GM23338 (cell line): Measurements from ENCODE around the gene TLE1. TPM values are rescaled to one million over a fixed set of nuclear protein-coding genes. Genes with fewer than 3 reads are reported as not detected.

Source experiments
- ATAC-seq: fragments of 200-7000 bp; cut with Tn5 transposase; 3 replicates; pipeline ENCODE4 v1.9.1; 2020
- DNase-seq: peaks from one replicate; pipeline ENCODE4 v3.0.0-alpha.2; 2015; ENCODE audit warnings: low spot score
- H2AFZ ChIP-seq: fragments of 200-600 bp; sonication (generic); 2 replicates; pipeline ENCODE4 v1.8.0; 2016; ENCODE audit warnings: antibody characterized with exemption, mild to moderate bottlenecking, moderate library complexity
- H3F3A ChIP-seq: fragments of 200-600 bp; sonication (generic); replicated peaks from 2 replicates; pipeline ENCODE4 v1.8.0; 2017; ENCODE audit warnings: antibody characterized with exemption, mixed run types, low read depth
- H3K27ac ChIP-seq: fragments of 200-600 bp; sonication (generic); 2 replicates; pipeline ENCODE4 v1.6.1; 2016; ENCODE audit warnings: low read depth
- H3K27me3 ChIP-seq: fragments of 200-600 bp; sonication (generic); 2 replicates; pipeline ENCODE4 v1.8.0; 2016; ENCODE audit warnings: mild to moderate bottlenecking, mixed run types, moderate library complexity; ENCODE audit not compliant: insufficient read depth
- H3K36me3 ChIP-seq: fragments of 200-600 bp; sonication (generic); 2 replicates; pipeline ENCODE4 v1.8.0; 2016; ENCODE audit warnings: mild to moderate bottlenecking; ENCODE audit not compliant: insufficient read depth
- H3K4me1 ChIP-seq: fragments of 200-600 bp; sonication (generic); 2 replicates; pipeline ENCODE4 v1.8.0; 2016; ENCODE audit warnings: mild to moderate bottlenecking, moderate library complexity; ENCODE audit not compliant: insufficient read depth
- H3K4me2 ChIP-seq: fragments of 200-600 bp; sonication (generic); 2 replicates; pipeline ENCODE4 v1.7.1; 2017; ENCODE audit warnings: mixed run types
- H3K4me3 ChIP-seq: fragments of 200-600 bp; sonication (generic); 2 replicates; pipeline ENCODE4 v1.6.1; 2016; ENCODE audit warnings: mixed run types
- H3K79me2 ChIP-seq: fragments of 200-600 bp; sonication (generic); replicated peaks from 2 replicates; pipeline ENCODE4 v1.8.0; 2017; ENCODE audit warnings: mild to moderate bottlenecking; ENCODE audit not compliant: insufficient read depth
- H3K9me2 ChIP-seq: fragments of 200-600 bp; sonication (generic); 2 replicates; pipeline ENCODE4 v1.8.0; 2017; ENCODE audit not compliant: insufficient read depth
- H4K20me1 ChIP-seq: fragments of 200-600 bp; sonication (generic); replicated peaks from 2 replicates; pipeline ENCODE4 v1.8.0; 2017; ENCODE audit warnings: mild to moderate bottlenecking; ENCODE audit not compliant: insufficient read depth
- H3K27ac Mint-ChIP-seq: 2 replicates; pipeline ENCODE4 v1.8.0; 2020; ENCODE audit warnings: inconsistent platforms, mild to moderate bottlenecking, moderate library complexity, mixed read lengths
- H3K27me3 Mint-ChIP-seq: 3 replicates; pipeline ENCODE4 v1.8.0; 2022; ENCODE audit warnings: low read depth, mild to moderate bottlenecking, moderate library complexity, mixed read lengths, inconsistent platforms; ENCODE audit not compliant: insufficient read depth, poor library complexity
- H3K36me3 Mint-ChIP-seq: 3 replicates; pipeline ENCODE4 v1.8.0; 2021; ENCODE audit warnings: low read depth, mild to moderate bottlenecking, inconsistent platforms, moderate library complexity, mixed read lengths
- H3K4me1 Mint-ChIP-seq: 3 replicates; pipeline ENCODE4 v1.8.0; 2020; ENCODE audit warnings: mild to moderate bottlenecking, inconsistent platforms, mixed read lengths
- H3K4me3 Mint-ChIP-seq: 3 replicates; pipeline ENCODE4 v1.8.0; 2021; ENCODE audit warnings: moderate library complexity, mild to moderate bottlenecking, inconsistent platforms, mixed read lengths
- H3K9me3 Mint-ChIP-seq: 3 replicates; pipeline ENCODE4 v1.8.0; 2020; ENCODE audit warnings: moderate library complexity, mild to moderate bottlenecking, inconsistent platforms, mixed read lengths
- CREB1 ChIP-seq: fragments of 250-450 bp; sonication (Bioruptor Pico); IDR thresholded peaks from 2 replicates; pipeline ENCODE4 v1.5.0; 2020; ENCODE audit warnings: low read depth, mild to moderate bottlenecking, moderate library complexity
- EZH2 ChIP-seq: fragments of 200-600 bp; sonication (generic); IDR thresholded peaks from one replicate; pipeline ENCODE4 v1.8.0; 2017; ENCODE audit warnings: antibody characterized with exemption, mild to moderate bottlenecking, low read depth; ENCODE audit not compliant: unreplicated experiment
- EZH2phosphoT487 ChIP-seq: fragments of 200-600 bp; sonication (generic); IDR thresholded peaks from one replicate; pipeline ENCODE4 v1.8.1; 2018; ENCODE audit warnings: antibody characterized with exemption; ENCODE audit not compliant: unreplicated experiment
- JUNB ChIP-seq: IDR thresholded peaks from one replicate; pipeline ENCODE4 v1.6.1; 2016; ENCODE audit warnings: antibody characterized with exemption; ENCODE audit not compliant: unreplicated experiment
- NANOG ChIP-seq: IDR thresholded peaks from 2 replicates; pipeline ENCODE4 v1.6.1; 2016; ENCODE audit warnings: antibody characterized with exemption, borderline replicate concordance
- POLR2AphosphoS5 ChIP-seq: IDR thresholded peaks from 2 replicates; pipeline ENCODE4 v1.6.1; 2016; ENCODE audit warnings: antibody characterized with exemption, low read depth
- STAT1 ChIP-seq: IDR thresholded peaks from one replicate; pipeline ENCODE4 v1.6.1; 2016; ENCODE audit warnings: antibody characterized with exemption; ENCODE audit not compliant: unreplicated experiment
- ZNF114 ChIP-seq: fragments of 250-450 bp; sonication (Bioruptor Pico); IDR thresholded peaks from 2 replicates; pipeline ENCODE4 v1.5.0; 2020; ENCODE audit warnings: mild to moderate bottlenecking, moderate library complexity
- ZNF331 ChIP-seq: fragments of 250-450 bp; sonication (Bioruptor Pico); IDR thresholded peaks from 2 replicates; pipeline ENCODE4 v1.5.0; 2020; ENCODE audit warnings: low read depth, mild to moderate bottlenecking, moderate library complexity
- polyA plus RNA-seq: library from polyadenylated mRNA; unstranded; fragments of >200 nt; fragmentation: Nextera tagmentation; extraction: Ambion mirVana; gene quantifications from 2 replicates; pipeline ENCODE4 v1.2.1, GENCODE V29; 2016
- total RNA-seq: library from RNA; depleted of rRNA; stranded (reverse); fragments of >200 nt; shearing (Covaris generic); gene quantifications from 2 replicates; pipeline ENCODE4 v1.2.3, GENCODE V29; 2014
- TF ChIP-seq, protein P1 (sequence below): IDR thresholded peaks from one replicate; pipeline ENCODE4 v1.6.1; 2018; ENCODE audit warnings: antibody characterized with exemption; ENCODE audit not compliant: unreplicated experiment
- TF ChIP-seq, protein P2 (sequence below), 2 experiments: fragments of 200-600 bp in 1 of 2; sonication (generic) in 1 of 2; conservative IDR thresholded peaks; 2 replicates each; pipeline versions ENCODE4 v1.5.1 to v1.6.1; 2016 to 2017; ENCODE audit warnings: antibody characterized with exemption in 2 of 2, low read depth in 2 of 2, mild to moderate bottlenecking in 2 of 2, moderate library complexity in 1 of 2
- TF ChIP-seq, protein P3 (sequence below): fragments of 250-450 bp; sonication (Bioruptor Pico); IDR thresholded peaks from 2 replicates; pipeline ENCODE4 v1.5.0; 2020; ENCODE audit warnings: mild to moderate bottlenecking, moderate library complexity

Gene TLE1
- total and polyA plus RNA-seq, 2 experiments from 2014 or later = 58.1 to 132 TPM

DNA sequence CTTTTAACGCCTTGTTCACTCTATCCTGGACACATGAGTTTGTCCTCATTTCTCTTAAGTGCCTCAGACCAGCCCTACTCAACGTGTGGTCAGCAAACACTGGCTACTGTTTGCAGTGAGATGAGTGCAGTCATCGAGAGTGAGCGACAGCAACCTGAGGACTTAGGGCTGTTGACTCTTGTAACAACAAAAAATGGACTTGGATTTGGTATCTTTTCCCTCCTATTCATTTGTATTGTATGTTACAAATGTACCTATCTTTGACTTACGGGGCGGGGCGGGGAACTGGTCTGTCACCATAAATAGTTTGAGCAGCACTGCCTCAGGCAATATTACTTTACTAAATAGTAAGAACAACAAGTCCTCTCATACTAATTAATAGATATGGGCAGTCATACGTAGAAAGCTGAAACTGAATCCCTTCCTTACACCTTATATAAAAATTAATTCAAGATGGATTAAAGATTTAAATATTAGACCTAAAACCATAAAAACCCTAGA is 84.1 kb downstream of the TLE1 start:
- DNase-seq = no peak
- Mint-ChIP-seq H3K4me3 (no peak overlapping the region), H3K4me1 (peaks cover 24% of the 10 kb centered on the region), H3K36me3 (peaks cover 90% of the 10 kb centered on the region), H3K27me3 (peaks cover 6% of the 10 kb centered on the region), H3K27ac (no peak overlapping the region), H3K9me3 (no peaks in the 10 kb centered on the region)
- Histone ChIP-seq H3K4me2 (no peak overlapping the region), H3F3A (no peaks in the 10 kb centered on the region), H2AFZ (no peak overlapping the region), H3K27me3 (no peaks in the 10 kb centered on the region), H3K4me3 (no peak overlapping the region), H3K4me1 (peaks cover 22% of the 10 kb centered on the region), H3K9me2 (no peaks in the 10 kb centered on the region), H3K36me3 (peaks cover 17% of the 10 kb centered on the region), H4K20me1 (peaks cover 6% of the 10 kb centered on the region; the same call in 1 of the 2 replicates), H3K79me2 (peaks cover 83% of the 10 kb centered on the region), H3K27ac (no peak overlapping the region)
- no peak for ATAC-seq
- TF ChIP-seq STAT1 (no peak), ZNF331 (CRISPR knock-in tag) (no peak), NANOG (no peak), POLR2AphosphoS5 (no peak), CREB1 (CRISPR knock-in tag) (no peak), EZH2phosphoT487 (no peak), JUNB (no peak), ZNF114 (no peak), EZH2 (no peak)
- TF ChIP-seq, protein P1, sequence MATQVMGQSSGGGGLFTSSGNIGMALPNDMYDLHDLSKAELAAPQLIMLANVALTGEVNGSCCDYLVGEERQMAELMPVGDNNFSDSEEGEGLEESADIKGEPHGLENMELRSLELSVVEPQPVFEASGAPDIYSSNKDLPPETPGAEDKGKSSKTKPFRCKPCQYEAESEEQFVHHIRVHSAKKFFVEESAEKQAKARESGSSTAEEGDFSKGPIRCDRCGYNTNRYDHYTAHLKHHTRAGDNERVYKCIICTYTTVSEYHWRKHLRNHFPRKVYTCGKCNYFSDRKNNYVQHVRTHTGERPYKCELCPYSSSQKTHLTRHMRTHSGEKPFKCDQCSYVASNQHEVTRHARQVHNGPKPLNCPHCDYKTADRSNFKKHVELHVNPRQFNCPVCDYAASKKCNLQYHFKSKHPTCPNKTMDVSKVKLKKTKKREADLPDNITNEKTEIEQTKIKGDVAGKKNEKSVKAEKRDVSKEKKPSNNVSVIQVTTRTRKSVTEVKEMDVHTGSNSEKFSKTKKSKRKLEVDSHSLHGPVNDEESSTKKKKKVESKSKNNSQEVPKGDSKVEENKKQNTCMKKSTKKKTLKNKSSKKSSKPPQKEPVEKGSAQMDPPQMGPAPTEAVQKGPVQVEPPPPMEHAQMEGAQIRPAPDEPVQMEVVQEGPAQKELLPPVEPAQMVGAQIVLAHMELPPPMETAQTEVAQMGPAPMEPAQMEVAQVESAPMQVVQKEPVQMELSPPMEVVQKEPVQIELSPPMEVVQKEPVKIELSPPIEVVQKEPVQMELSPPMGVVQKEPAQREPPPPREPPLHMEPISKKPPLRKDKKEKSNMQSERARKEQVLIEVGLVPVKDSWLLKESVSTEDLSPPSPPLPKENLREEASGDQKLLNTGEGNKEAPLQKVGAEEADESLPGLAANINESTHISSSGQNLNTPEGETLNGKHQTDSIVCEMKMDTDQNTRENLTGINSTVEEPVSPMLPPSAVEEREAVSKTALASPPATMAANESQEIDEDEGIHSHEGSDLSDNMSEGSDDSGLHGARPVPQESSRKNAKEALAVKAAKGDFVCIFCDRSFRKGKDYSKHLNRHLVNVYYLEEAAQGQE = no peak
- TF ChIP-seq, protein P2, sequence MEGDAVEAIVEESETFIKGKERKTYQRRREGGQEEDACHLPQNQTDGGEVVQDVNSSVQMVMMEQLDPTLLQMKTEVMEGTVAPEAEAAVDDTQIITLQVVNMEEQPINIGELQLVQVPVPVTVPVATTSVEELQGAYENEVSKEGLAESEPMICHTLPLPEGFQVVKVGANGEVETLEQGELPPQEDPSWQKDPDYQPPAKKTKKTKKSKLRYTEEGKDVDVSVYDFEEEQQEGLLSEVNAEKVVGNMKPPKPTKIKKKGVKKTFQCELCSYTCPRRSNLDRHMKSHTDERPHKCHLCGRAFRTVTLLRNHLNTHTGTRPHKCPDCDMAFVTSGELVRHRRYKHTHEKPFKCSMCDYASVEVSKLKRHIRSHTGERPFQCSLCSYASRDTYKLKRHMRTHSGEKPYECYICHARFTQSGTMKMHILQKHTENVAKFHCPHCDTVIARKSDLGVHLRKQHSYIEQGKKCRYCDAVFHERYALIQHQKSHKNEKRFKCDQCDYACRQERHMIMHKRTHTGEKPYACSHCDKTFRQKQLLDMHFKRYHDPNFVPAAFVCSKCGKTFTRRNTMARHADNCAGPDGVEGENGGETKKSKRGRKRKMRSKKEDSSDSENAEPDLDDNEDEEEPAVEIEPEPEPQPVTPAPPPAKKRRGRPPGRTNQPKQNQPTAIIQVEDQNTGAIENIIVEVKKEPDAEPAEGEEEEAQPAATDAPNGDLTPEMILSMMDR (conservative IDR thresholded peaks at IDR 0.05; ENCODE audit: low read depth in 2 of 2) = no peak
- TF ChIP-seq, protein P3, sequence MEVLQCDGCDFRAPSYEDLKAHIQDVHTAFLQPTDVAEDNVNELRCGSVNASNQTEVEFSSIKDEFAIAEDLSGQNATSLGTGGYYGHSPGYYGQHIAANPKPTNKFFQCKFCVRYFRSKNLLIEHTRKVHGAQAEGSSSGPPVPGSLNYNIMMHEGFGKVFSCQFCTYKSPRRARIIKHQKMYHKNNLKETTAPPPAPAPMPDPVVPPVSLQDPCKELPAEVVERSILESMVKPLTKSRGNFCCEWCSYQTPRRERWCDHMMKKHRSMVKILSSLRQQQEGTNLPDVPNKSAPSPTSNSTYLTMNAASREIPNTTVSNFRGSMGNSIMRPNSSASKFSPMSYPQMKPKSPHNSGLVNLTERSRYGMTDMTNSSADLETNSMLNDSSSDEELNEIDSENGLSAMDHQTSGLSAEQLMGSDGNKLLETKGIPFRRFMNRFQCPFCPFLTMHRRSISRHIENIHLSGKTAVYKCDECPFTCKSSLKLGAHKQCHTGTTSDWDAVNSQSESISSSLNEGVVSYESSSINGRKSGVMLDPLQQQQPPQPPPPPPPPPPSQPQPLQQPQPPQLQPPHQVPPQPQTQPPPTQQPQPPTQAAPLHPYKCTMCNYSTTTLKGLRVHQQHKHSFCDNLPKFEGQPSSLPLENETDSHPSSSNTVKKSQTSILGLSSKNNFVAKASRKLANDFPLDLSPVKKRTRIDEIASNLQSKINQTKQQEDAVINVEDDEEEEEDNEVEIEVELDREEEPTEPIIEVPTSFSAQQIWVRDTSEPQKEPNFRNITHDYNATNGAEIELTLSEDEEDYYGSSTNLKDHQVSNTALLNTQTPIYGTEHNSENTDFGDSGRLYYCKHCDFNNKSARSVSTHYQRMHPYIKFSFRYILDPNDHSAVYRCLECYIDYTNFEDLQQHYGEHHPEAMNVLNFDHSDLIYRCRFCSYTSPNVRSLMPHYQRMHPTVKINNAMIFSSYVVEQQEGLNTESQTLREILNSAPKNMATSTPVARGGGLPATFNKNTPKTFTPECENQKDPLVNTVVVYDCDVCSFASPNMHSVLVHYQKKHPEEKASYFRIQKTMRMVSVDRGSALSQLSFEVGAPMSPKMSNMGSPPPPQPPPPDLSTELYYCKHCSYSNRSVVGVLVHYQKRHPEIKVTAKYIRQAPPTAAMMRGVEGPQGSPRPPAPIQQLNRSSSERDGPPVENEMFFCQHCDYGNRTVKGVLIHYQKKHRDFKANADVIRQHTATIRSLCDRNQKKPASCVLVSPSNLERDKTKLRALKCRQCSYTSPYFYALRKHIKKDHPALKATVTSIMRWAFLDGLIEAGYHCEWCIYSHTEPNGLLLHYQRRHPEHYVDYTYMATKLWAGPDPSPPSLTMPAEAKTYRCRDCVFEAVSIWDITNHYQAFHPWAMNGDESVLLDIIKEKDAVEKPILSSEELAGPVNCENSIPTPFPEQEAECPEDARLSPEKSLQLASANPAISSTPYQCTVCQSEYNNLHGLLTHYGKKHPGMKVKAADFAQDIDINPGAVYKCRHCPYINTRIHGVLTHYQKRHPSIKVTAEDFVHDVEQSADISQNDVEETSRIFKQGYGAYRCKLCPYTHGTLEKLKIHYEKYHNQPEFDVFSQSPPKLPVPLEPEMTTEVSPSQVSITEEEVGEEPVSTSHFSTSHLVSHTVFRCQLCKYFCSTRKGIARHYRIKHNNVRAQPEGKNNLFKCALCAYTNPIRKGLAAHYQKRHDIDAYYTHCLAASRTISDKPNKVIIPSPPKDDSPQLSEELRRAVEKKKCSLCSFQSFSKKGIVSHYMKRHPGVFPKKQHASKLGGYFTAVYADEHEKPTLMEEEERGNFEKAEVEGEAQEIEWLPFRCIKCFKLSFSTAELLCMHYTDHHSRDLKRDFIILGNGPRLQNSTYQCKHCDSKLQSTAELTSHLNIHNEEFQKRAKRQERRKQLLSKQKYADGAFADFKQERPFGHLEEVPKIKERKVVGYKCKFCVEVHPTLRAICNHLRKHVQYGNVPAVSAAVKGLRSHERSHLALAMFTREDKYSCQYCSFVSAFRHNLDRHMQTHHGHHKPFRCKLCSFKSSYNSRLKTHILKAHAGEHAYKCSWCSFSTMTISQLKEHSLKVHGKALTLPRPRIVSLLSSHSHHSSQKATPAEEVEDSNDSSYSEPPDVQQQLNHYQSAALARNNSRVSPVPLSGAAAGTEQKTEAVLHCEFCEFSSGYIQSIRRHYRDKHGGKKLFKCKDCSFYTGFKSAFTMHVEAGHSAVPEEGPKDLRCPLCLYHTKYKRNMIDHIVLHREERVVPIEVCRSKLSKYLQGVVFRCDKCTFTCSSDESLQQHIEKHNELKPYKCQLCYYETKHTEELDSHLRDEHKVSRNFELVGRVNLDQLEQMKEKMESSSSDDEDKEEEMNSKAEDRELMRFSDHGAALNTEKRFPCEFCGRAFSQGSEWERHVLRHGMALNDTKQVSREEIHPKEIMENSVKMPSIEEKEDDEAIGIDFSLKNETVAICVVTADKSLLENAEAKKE (CRISPR knock-in tag) = no peak
